ENCODE data around the gene AACS.
"Not testable (repeated sequence)": the region's sequence is repeated elsewhere in the genome, so short reads cannot be mapped to it uniquely, and the experiment has no call there.

AACS gene, protein sequence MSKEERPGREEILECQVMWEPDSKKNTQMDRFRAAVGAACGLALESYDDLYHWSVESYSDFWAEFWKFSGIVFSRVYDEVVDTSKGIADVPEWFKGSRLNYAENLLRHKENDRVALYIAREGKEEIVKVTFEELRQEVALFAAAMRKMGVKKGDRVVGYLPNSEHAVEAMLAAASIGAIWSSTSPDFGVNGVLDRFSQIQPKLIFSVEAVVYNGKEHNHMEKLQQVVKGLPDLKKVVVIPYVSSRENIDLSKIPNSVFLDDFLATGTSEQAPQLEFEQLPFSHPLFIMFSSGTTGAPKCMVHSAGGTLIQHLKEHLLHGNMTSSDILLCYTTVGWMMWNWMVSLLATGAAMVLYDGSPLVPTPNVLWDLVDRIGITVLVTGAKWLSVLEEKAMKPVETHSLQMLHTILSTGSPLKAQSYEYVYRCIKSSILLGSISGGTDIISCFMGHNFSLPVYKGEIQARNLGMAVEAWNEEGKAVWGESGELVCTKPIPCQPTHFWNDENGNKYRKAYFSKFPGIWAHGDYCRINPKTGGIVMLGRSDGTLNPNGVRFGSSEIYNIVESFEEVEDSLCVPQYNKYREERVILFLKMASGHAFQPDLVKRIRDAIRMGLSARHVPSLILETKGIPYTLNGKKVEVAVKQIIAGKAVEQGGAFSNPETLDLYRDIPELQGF

GRCh38 chr12:125065021-125065918 lies at the start of gene AACS:
Gene AACS (plus strand): TSS chr12:125065435. CDS start chr12:125065585, 150 bp downstream.
- peak within 1 kb of the TSS; percentile 88 for H3K4me3 Mint-ChIP-seq
- H3K27me3 Mint-ChIP-seq = no peaks in the 10 kb centered on the region
- no peaks in the 10 kb centered on the region for H3K9me3 Mint-ChIP-seq (ENCODE audit: low read depth)
- H3K27ac Mint-ChIP-seq = no peak within 1 kb of the TSS
- H3K36me3 Mint-ChIP-seq = no peaks in the 10 kb centered on the region
- H3K4me1 Mint-ChIP-seq (ENCODE audit: low read depth) = peaks cover 16% of the 10 kb centered on the region

GRCh38 chr12:125015680-125016310 lies 49.4 kb upstream of the AACS start:
- no peaks in the 10 kb centered on the region for H3K27me3 Mint-ChIP-seq
- H3K9me3 Mint-ChIP-seq (ENCODE audit: low read depth) = no peaks in the 10 kb centered on the region
- H3K4me3 Mint-ChIP-seq = no peak overlapping the region
- H3K4me1 Mint-ChIP-seq (ENCODE audit: low read depth) = no peaks in the 10 kb centered on the region
- no peak overlapping the region for H3K27ac Mint-ChIP-seq
- H3K36me3 Mint-ChIP-seq = peaks cover 4% of the 10 kb centered on the region

- H3K36me3 Mint-ChIP-seq = peaks cover 4% of the 10 kb centered on the region
- no peaks in the 10 kb centered on the region for H3K4me1 Mint-ChIP-seq (ENCODE audit: low read depth)
- no peak overlapping the region for H3K4me3 Mint-ChIP-seq
- no peaks in the 10 kb centered on the region for H3K27me3 Mint-ChIP-seq
- H3K9me3 Mint-ChIP-seq (ENCODE audit: low read depth) = no peaks in the 10 kb centered on the region
- no peak overlapping the region for H3K27ac Mint-ChIP-seq
Observed at GRCh38 chr12:125017801-125018200, 47.4 kb upstream of the AACS start.

- Mint-ChIP-seq H3K27me3 (no peaks in the 10 kb centered on the region), H3K4me1 (ENCODE audit: low read depth) (no peaks in the 10 kb centered on the region), H3K27ac (no peak overlapping the region), H3K9me3 (ENCODE audit: low read depth) (no peaks in the 10 kb centered on the region), H3K36me3 (peaks cover 4% of the 10 kb centered on the region), H3K4me3 (no peak overlapping the region)
Observed at GRCh38 chr12:125018356-125018755, 46.9 kb upstream of the AACS start.

DNA sequence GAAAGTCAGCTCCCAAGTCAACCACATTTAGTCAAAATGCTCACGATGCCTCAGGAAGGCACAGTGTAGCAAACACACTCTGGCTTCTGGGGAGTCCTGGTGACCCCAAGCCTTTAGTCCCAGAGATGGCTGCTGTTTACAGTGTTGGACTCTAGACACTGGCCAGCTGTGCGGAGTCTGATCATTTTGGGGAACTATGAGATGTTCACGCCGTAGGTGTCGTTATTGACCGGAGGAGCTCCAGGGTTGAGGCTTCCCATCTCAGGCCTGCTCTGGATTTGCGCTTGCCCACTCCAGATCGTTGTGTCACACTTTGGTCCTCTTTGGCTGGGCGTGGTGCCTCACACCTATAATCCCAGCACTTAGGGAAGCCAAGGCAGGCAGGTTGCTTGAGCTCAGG lies 44.1 kb upstream of the AACS start:
- H3K4me3 Mint-ChIP-seq = no peak overlapping the region
- no peaks in the 10 kb centered on the region for H3K4me1 Mint-ChIP-seq (ENCODE audit: low read depth)
- peaks cover 4% of the 10 kb centered on the region for H3K36me3 Mint-ChIP-seq
- no peaks in the 10 kb centered on the region for H3K9me3 Mint-ChIP-seq (ENCODE audit: low read depth)
- H3K27me3 Mint-ChIP-seq = no peaks in the 10 kb centered on the region
- no peak overlapping the region for H3K27ac Mint-ChIP-seq

DNA sequence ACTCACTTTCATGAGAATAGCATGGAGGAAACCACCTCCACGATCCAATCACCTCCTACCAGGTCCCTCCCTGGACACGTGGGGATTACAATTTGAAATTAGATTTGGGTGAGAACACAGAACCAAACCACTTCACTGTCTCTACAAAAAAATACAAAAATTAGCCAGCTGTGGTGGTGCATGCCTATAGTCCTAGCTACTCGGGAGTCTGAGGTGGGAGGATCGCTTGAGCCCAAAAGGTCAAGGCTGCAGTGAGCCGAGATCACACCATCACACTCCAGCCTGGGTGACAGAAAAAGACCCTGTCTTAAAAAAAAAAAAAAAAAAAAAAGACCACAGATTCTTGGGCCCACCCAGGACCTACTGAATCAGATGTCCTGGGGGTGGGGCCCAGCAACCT lies 43.5 kb upstream of the AACS start:
- Mint-ChIP-seq H3K4me1 (ENCODE audit: low read depth) (no peaks in the 10 kb centered on the region), H3K27ac (no peak overlapping the region), H3K36me3 (peaks cover 4% of the 10 kb centered on the region), H3K9me3 (ENCODE audit: low read depth) (no peaks in the 10 kb centered on the region), H3K4me3 (no peak overlapping the region), H3K27me3 (no peaks in the 10 kb centered on the region)

GRCh38 chr12:125023065-125023464 lies 42.2 kb upstream of the AACS start:
- H3K4me3 Mint-ChIP-seq = no peak overlapping the region
- no peaks in the 10 kb centered on the region for H3K27me3 Mint-ChIP-seq
- H3K36me3 Mint-ChIP-seq = peaks cover 4% of the 10 kb centered on the region
- no peaks in the 10 kb centered on the region for H3K4me1 Mint-ChIP-seq (ENCODE audit: low read depth)
- H3K27ac Mint-ChIP-seq = no peak overlapping the region
- H3K9me3 Mint-ChIP-seq (ENCODE audit: low read depth) = no peaks in the 10 kb centered on the region

DNA sequence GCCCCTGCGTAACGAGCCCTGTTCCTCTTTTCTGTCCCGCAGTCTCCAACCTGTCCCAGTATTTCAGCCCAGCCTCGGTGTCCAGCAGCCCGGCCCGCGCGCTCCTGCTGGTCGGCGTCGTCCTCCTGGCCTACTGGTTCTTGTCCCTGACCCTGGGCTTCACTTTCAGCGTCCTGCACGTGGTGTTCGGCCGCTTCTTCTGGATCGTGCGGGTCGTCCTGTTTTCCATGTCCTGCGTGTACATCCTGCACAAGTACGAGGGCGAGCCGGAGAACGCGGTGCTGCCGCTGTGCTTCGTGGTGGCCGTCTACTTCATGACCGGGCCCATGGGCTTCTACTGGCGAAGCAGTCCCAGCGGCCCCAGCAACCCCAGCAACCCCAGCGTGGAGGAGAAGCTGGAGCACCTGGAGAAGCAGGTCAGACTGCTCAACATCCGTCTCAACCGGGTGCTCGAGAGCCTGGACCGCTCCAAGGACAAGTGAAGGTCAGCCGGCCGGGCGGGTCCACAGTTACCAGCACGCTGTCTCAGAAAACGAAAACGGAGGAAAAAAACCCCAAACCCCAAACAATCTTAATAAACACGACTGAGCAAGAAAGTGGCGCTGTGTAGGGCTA lies 40.2 kb upstream of the AACS start:
- Mint-ChIP-seq H3K27ac (no peak overlapping the region), H3K9me3 (ENCODE audit: low read depth) (no peaks in the 10 kb centered on the region), H3K4me3 (no peak overlapping the region), H3K27me3 (no peaks in the 10 kb centered on the region), H3K4me1 (ENCODE audit: low read depth) (no peaks in the 10 kb centered on the region), H3K36me3 (no peaks in the 10 kb centered on the region)

DNA sequence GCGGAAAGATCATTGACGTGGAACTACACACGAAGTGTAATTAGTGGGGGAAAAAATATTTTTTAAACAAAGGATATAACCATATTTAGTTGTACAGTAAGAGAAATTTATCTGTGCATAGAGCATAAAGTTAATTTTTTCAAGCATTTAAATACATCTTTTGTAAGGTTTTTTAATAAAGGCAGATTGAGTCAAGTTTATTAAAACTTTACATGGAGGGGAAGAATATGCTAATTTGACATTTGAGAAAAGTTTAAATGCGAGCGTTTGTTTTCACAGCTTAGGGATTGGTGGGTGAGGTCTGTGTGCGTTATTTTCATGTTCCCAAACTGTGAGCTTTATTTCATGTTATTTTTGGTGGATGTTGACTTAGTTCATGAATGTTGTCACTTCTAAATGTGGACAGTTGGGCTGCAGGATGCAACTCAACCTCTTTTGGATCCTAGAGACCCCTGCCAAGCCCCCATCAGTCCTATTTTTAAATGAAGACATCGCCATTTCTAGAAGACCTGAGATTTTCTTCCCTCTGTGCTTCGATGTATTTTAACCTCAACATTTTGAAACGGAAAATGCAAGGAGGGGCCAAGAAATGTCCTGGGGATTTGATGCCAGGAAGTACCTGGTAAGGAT lies 39.5 kb upstream of the AACS start:
- Mint-ChIP-seq H3K27me3 (no peaks in the 10 kb centered on the region), H3K9me3 (ENCODE audit: low read depth) (no peaks in the 10 kb centered on the region), H3K27ac (no peak overlapping the region), H3K4me1 (ENCODE audit: low read depth) (no peaks in the 10 kb centered on the region), H3K36me3 (no peaks in the 10 kb centered on the region), H3K4me3 (no peak overlapping the region)

GRCh38 chr12:125028106-125028505 lies 37.1 kb upstream of the AACS start:
- H3K4me1 Mint-ChIP-seq (ENCODE audit: low read depth) = no peaks in the 10 kb centered on the region
- no peaks in the 10 kb centered on the region for H3K9me3 Mint-ChIP-seq (ENCODE audit: low read depth)
- no peaks in the 10 kb centered on the region for H3K36me3 Mint-ChIP-seq
- no peak overlapping the region for H3K27ac Mint-ChIP-seq
- H3K27me3 Mint-ChIP-seq = no peaks in the 10 kb centered on the region
- H3K4me3 Mint-ChIP-seq = no peak overlapping the region

DNA sequence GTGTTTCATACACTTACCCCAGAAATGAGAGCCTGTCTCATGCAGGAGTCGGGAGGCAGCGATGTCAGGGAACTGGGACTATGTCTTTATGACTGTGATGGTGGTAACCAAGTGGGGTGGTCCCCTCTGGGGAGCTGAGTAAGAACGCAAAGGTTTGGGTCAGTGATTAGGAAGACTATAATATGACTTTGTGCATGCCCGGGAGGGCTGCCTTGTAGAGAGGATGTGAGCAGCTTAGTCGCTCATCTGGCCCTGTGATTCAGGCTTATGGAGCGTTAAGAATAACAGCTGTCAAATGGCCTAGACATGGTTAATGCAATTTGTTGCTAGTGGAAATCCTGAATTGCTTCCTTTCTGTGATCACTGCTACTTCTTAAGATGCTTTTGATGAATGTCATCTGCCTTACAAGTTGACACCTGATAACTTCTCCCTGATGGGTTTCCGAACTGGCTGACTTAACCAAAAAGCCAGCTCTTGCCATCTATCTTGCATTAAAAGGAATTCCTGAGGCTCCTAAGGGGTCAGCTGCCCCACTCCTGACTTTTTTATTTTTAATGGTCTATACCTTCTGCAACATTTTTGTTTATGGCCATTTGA lies 35.4 kb upstream of the AACS start:
- no peaks in the 10 kb centered on the region for H3K9me3 Mint-ChIP-seq (ENCODE audit: low read depth)
- no peak overlapping the region for H3K4me3 Mint-ChIP-seq
- no peak overlapping the region for H3K27ac Mint-ChIP-seq
- H3K27me3 Mint-ChIP-seq = no peaks in the 10 kb centered on the region
- H3K4me1 Mint-ChIP-seq (ENCODE audit: low read depth) = no peaks in the 10 kb centered on the region
- no peaks in the 10 kb centered on the region for H3K36me3 Mint-ChIP-seq

DNA sequence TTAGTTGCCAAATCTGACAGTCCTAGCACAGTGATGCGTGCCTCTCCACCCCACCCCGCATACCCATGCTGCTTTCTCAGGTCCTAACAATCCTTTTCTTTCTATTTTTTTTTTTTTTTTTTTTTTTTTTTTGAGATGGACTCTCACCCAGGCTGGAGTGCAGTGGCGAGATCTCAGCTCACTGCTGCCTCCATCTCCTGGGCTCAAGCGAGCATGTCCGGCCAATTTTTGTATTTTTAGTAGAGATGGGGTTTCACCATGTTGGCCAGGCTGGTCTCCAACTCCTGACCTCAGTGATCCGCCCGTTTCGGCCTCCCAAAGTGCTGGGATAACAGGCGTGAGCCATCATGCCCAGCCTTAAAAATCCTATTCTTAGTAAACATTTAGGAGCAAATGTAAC lies 33.8 kb upstream of the AACS start:
- H3K4me1 Mint-ChIP-seq (ENCODE audit: low read depth); H3K27ac Mint-ChIP-seq; H3K36me3 Mint-ChIP-seq; H3K27me3 Mint-ChIP-seq; H3K9me3 Mint-ChIP-seq (ENCODE audit: low read depth); H3K4me3 Mint-ChIP-seq: not testable (repeated sequence)

GRCh38 chr12:125032466-125033152 lies 32.6 kb upstream of the AACS start:
- no peak overlapping the region for H3K4me3 Mint-ChIP-seq
- H3K4me1 Mint-ChIP-seq (ENCODE audit: low read depth) = no peaks in the 10 kb centered on the region
- no peak overlapping the region for H3K27ac Mint-ChIP-seq
- no peaks in the 10 kb centered on the region for H3K27me3 Mint-ChIP-seq
- H3K9me3 Mint-ChIP-seq (ENCODE audit: low read depth) = no peaks in the 10 kb centered on the region
- H3K36me3 Mint-ChIP-seq = no peaks in the 10 kb centered on the region

Data from activated naive CD8-positive, alpha-beta T cell (primary cell).